HG02973 (cell line): ENCODE measurements around the gene MTRF1.
A peak's percentile ranks its signal among the peaks of the same experiment; 100 is the strongest.

Experiments
- ATAC-seq: cut with Tn5 transposase; IDR thresholded peaks from one replicate; pipeline ENCODE4 v1.9.1; 2021; ENCODE audit warnings: moderate library complexity; ENCODE audit not compliant: unreplicated experiment

Gene MTRF1

GRCh38 chr13:41263261-41263971, at the start of gene MTRF1:
Gene MTRF1 (minus strand): TSS chr13:41263576. CDS start chr13:41260907, 2,669 bp downstream.
- ATAC-seq: peak; percentile 92

- no peak for ATAC-seq
Observed at GRCh38 chr13:41313117-41313516, 49.7 kb upstream of the MTRF1 start.

GRCh38 chr13:41312176-41312500, 48.8 kb upstream of the MTRF1 start:
- ATAC-seq: no peak

GRCh38 chr13:41311406-41312175, 48.2 kb upstream of the MTRF1 start:
- peak; percentile 52 for ATAC-seq

GRCh38 chr13:41310963-41311405, 47.6 kb upstream of the MTRF1 start, which contains the start of gene NAA16:
Gene NAA16 (plus strand): TSS chr13:41311267. CDS start chr13:41311529, 262 bp downstream.
- ATAC-seq: peak; percentile 50

- no peak for ATAC-seq
Observed at GRCh38 chr13:41307884-41308640, 44.7 kb upstream of the MTRF1 start.

- ATAC-seq: no peak
Observed at GRCh38 chr13:41306271-41307145, 43.1 kb upstream of the MTRF1 start.

- ATAC-seq: no peak
Observed at GRCh38 chr13:41304551-41304950, 41.2 kb upstream of the MTRF1 start.

GRCh38 chr13:41302743-41303142, 39.4 kb upstream of the MTRF1 start:
- no peak for ATAC-seq

- peak; percentile 53 for ATAC-seq
Observed at GRCh38 chr13:41299316-41300094, 36.1 kb upstream of the MTRF1 start.

- no peak for ATAC-seq
Observed at GRCh38 chr13:41296879-41297646, 33.7 kb upstream of the MTRF1 start.

- no peak for ATAC-seq
Observed at GRCh38 chr13:41295973-41296372, 32.6 kb upstream of the MTRF1 start.

- ATAC-seq: no peak
Observed at GRCh38 chr13:41294914-41295313, 31.5 kb upstream of the MTRF1 start.

GRCh38 chr13:41293272-41293671, 29.9 kb upstream of the MTRF1 start:
- ATAC-seq: no peak

GRCh38 chr13:41291246-41291645, 27.9 kb upstream of the MTRF1 start:
- ATAC-seq: no peak

- no peak for ATAC-seq
Observed at GRCh38 chr13:41289463-41289881, 26.1 kb upstream of the MTRF1 start.

GRCh38 chr13:41286370-41286769, 23.0 kb upstream of the MTRF1 start:
- no peak for ATAC-seq

- no peak for ATAC-seq
Observed at GRCh38 chr13:41284512-41285288, 21.3 kb upstream of the MTRF1 start.
